HL-60/S4 (cell line): ENCODE measurements around the gene ADO.

ENCODE experiments used
- in situ Hi-C: fragments of 300-500 bp; cut with MboI; formaldehyde crosslinking; loops from 2 replicates; pipeline ENCODE4 v1.14.3; 2022; ENCODE audit warnings: low sequenced_read_pairs

The ADO gene

DNA sequence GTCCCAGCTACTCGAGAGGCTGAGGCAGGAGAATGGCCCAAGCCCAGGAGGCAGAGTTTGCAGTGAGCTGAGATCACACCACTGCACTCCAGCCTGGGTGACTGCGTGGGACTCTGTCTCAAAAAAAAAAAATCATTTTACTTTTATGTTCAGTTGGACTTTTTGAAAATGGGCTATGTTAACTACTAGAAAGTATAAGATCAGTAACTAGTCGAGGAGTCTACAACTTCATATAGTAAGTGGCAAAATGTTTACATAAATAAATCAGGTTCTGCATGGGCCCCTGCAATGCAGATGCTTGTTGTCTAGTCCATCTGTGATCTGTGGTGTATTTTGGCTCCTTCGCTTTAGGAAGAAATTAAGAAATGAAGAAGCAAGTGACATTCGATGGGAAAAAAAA lies 12.3 kb upstream of the ADO start:
- in situ Hi-C loops = no loop called here

DNA sequence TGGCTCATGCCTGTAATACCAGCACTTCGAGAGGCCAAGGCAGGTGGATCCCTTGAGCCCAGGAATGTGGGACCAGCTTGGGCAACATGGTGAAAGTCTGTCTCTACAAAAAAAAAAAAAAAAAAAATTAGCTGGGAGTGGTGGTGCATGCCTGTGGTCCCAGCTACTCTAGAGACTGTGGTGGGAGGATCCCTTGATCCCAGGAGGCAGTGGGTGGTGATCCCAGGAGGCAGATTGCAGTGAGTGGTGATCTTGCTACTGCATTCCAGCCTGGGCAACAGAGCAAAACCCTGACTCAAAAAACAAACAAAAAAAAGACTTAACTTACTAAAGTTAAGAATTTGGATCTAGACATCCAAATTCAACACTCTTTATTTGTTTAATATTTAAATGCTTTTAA lies 10.2 kb upstream of the ADO start:
- in situ Hi-C loops = no loop called here

DNA sequence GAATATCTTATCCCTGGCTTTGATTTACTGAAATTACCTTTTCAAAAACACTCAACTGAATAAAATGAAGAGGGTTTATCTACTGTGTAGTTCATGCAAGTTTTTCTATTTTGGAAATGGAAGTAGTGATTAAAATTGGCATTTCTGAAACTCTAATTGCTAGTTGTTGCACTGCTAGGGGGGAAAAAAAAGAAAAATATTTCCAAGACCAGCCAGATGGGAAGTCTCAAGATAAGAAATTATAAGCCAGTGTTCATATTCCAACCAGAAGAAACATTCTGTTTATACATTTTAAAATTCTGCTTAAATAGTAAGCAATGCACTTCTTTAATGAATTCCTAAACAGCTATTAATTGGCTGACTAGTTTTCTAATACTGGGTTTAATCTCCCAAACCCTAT lies 9.4 kb upstream of the ADO start:
- in situ Hi-C loops = no loop called here

DNA sequence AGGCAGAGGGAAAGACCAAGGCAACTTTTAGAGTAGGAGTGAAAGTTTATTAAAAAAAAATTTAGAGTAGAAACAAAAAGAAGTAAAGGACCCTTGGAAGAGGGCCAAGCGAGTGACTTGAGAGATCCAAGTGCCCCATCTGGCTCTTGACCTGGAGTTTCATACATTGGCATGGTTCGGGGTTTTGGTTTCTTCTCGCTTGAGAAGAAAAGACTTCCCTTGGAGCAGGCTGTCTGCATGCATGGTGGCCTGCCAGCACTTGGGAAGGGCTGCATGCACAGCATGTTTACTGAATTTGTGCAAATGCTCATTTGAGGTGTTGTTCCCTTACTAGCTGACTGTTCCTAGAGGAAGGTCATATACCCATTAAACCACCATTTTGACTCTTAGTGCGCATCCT lies 8.8 kb upstream of the ADO start:
- in situ Hi-C loops = no loop called here

DNA sequence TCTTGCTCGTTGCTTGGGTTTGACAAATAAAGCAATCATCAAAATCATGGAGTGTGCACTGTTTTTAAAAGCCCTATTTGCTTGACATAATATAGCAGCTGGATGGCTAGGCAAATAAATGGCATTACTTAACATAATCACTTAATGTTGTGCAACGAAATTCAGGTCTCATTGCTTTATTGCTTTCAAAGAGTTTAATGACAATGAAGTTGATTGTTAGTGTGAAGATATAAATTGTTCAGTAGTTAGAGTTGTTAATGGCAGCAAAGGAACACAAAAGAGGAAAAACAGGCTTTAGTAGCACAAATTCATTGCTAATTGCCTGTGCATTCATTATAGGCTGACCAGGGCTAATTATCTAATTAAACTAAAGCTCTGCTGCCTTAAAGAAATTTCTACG lies 7.6 kb upstream of the ADO start:
- in situ Hi-C loops = no loop called here

DNA sequence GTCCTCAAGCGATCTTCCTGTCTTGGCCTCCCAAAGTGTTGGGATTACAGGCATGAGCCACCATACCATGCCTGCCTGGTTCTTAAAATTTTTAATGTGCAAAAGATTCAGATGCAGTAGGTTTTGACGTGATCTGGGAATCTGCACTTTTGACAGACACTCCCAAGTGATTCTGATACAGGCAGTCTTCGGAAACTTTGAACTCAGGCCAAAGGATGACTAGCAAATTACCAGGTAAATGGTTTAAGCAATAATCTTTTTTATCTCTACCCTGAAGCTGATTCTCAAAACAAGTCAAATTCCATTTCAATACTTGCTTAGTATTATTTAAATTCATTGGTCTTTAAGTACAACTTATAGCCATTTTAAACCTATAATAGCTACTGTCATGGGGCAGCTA lies 2.6 kb upstream of the ADO start:
- in situ Hi-C loops = no loop called here

DNA sequence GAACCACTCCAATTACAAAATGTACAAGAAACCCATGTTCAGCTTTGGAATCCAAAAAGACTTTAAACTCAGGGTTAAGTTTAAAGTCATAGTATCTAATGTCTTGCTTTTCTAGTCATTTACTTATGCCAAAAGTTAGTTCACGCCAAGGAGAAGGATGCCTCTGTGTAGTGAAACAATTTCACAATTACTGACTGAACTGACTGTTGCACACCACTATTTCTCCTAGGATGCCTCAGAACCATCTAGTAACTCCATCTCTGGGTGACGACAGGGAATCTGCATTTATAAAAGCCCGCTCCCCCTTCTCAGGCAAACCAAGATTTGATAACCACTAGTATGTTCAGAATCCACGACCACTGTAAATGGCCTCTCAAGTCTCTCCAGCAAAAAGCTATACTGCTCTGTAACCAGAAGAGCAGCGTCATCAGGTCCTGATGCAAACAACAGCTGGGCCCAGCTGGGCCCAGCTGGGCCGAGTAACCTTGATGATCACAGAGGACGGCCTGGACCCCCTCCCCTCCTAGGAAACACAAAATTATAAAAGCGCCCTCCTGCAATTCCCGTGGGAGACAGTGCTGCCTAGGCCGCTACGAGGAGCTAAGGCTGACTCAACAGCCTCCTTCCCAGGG lies 680 bp upstream of the ADO start:
- in situ Hi-C loops = no loop called here

DNA sequence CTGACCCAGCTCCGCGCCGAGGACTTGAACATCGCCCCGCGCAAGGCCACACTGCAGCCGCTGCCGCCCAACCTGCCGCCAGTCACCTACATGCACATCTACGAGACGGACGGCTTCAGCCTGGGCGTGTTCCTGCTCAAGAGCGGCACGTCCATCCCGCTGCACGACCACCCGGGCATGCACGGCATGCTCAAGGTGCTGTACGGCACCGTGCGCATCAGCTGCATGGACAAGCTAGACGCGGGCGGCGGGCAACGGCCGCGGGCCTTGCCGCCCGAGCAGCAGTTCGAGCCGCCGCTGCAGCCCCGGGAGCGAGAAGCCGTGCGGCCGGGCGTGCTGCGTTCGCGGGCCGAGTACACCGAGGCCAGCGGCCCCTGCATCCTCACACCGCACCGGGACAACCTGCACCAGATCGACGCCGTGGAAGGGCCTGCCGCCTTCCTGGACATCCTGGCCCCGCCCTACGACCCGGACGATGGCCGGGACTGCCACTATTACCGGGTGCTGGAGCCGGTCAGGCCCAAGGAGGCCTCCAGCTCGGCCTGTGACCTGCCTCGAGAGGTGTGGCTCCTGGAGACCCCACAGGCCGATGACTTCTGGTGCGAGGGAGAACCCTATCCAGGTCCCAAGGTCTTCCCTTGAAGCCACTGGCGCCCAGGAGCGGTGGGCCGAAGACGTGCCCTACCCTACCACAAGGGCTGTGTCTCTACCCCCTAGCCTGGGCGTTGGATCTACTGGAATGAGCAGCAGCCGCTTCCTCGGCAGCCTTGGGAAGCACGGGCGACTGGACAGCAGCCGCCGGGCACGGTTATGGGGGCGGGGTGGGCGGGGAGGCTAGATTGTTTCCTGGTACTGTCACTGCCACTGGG lies 945 bp downstream of the ADO start:
- in situ Hi-C loops = no loop called here

DNA sequence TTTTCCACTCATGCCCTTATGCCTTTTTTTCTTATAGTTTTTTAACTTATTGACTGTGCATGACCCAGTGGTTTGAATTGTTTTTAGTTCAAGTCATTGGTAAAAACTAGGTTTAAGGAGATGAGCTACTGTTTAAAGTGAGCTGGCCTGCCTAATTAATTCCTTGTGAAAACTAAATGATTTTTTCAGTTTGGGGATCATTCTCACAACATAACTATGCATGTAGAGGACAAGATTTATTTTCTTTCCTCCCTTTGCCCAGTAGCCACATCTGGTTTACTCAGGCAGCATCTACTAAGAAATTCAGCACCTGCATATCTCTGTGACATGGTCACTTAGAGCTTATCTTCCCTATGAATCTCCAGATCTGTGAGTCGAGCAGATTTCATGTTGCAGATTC lies 1.7 kb downstream of the ADO start:
- in situ Hi-C loops = no loop called here

DNA sequence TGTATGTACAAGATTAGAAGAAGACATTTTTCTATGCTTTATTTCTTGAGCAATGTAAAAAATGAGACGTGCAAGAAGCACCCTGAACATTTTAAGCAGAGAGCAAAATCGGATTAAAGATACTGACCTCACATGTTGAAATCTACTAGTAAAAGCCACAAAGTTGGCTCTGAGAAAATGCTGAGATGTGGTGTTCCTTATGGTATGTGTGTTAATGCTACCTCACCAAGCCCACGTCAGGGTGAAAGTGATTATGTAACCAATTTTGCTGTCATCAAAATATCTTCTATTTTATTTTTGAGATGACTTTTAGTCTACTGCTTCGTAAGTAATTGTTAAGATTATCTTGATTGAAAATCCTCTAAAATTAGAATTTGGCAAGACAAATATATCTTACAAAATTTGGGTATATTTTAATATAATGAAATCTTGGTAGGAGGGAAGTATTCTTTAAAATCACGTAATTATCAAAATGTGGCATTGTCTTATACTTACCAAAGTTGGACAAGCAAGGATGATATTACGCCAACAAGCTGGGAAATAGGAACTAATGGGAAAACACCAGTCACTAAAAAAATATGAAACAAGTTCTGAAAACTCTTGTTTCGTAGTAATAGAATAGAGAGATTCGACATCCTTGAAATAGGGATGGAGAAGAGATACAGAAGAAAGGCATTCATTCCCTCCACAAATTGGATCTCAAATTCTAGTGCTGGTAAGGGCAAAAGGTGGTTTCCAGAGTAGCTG lies 5.8 kb downstream of the ADO start:
- in situ Hi-C loops = loop anchor here (10.0 kb wide), 1 partner anchor 196 kb away; no protein-coding TSS in a partner anchor

DNA sequence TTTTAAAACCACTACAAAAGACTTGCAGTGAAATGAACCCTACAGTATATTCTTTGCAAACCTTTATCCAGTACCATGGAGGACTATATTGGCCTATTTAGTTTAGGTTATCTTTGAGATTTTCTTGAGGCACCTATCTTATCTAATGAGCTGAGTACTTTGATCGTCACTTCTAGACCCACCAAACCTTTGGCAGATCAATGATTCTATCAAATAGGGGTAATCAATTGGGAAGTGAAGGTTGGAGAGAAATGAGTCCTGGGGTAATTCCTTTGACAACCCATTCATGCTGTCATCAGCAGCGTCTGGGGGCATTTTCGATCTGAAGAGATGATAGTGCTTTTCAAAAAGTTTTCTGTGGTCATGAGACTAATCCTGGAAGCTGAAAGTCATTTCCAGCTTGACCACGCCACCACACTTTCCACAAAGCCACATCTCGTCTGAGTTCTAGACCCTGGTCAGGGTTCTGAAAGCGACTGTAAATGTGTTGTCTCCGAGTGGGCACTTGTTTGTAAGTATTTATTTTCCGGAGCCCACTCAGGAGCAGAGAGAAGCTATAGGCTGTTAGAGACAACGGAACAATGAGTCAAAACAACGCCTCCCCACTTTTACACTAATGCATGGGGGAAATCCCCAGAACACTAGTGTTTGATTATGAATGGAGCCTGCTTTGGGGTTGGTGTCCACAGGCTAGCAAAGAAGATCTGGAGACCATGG lies 6.8 kb downstream of the ADO start:
- in situ Hi-C loops = loop anchor here (10.0 kb wide), 1 partner anchor 197 kb away; no protein-coding TSS in a partner anchor

DNA sequence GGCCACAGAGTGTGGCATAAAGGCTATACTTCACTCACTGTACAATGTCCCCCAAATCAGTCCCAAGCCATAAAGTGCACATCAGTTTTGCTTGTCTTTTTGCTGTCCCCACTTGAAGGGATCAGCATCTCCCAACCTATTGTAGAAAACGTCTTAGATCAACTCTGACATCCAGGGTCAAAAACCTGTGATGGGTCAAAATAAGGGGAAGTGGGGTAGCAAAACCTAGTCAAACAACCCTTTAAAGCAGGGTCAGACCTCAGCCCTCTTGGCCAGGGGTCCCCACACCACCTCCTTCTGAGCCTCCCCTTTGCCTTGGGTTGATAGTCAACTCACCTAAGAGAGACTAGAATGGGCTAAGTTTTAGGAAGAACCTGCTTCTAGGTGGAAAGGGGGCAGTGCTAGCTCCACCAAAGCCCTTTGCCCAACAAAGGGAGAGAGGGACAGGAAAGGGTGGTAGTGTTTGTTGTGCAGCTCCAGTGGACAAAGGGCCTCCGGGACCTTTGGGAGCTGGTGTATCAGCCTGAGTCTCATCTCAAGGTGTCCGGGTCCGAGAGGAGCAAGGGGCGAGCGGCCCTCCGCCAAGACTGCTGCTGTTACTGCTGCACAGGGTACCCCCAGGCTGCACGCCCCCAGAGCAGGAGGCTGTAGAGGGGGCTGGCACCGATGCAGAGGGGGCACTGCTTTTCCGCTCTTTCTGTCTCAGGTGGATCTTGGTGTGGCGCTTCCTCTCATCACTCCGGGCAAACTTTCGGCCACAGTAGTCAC lies 8.3 kb downstream of the ADO start:
- in situ Hi-C loops = loop anchor here (10.0 kb wide), 1 partner anchor 198 kb away; no protein-coding TSS in a partner anchor

DNA sequence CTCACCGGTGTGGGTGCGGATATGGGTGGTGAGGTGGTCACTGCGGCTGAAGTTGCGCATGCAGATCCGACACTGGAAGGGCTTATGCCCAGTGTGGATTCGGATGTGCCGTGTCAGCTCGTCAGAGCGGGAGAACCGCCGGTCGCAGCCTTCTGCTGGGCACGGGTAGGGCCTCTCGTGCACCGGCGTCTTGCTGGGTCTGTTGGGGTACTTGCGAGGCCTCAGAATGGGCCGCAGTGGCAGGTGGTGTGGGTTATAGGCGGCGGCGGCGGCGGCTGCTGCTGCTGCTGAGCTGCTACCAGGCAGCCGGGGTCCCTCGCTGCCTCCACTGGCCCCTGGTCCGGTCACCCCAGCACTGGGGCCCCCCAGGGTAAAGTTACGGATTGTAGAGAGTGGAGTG lies 8.9 kb downstream of the ADO start:
- in situ Hi-C loops = loop anchor here (10.0 kb wide), 1 partner anchor 199 kb away; no protein-coding TSS in a partner anchor

DNA sequence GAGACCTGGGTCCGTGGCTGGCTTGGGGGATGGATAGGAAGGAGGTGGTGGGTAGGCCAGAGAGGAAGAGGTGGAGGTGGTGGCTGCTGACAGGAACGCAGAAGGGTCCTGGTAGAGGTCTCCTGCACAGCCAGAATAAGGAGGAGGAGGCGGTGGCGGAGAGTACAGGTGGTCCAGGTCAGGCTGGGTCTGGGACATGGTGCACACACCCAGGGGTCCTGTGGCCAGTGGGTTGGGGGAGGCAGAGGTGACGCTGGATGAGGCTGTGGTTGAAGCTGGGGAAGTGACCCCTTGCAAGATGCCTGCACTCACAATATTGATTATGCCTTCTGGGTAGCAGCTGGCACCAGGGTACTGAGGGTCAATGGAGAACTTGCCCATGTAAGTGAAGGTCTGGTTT lies 9.5 kb downstream of the ADO start:
- in situ Hi-C loops = loop anchor here (10.0 kb wide), 1 partner anchor 199 kb away; no protein-coding TSS in a partner anchor

DNA sequence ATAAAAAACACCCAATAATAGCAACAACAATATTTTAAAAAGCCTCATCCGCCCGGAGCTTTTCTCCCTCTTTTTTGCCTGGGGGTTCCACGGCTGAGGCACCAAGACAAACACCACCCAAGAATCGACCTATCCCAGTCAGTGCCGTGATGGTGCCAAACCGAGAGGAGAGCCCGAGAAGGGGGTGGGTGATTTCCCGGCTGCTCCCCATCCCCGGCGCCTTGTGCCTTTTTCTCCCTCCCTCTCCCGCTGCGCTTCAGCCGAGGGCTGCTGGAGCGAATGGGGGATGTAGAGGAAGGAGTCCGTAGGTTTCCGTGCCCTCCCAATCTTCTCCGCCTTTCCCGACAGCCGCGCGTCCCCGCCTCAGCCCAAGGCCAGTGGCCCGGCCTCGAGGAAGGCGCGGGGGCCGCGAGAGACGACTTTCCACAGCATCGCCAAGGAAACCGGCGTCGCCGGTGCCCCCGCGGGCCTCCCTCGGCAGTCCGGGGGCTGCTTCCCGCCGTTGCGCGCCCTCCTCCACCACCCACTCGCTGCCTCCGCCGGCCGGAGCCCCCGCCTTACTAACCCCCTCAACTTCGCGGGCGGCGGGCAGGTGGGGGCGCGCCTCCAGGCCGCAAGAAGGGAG lies 10.3 kb downstream of the ADO start:
- in situ Hi-C loops = loop anchor here (10.0 kb wide), 1 partner anchor 200 kb away; no protein-coding TSS in a partner anchor

DNA sequence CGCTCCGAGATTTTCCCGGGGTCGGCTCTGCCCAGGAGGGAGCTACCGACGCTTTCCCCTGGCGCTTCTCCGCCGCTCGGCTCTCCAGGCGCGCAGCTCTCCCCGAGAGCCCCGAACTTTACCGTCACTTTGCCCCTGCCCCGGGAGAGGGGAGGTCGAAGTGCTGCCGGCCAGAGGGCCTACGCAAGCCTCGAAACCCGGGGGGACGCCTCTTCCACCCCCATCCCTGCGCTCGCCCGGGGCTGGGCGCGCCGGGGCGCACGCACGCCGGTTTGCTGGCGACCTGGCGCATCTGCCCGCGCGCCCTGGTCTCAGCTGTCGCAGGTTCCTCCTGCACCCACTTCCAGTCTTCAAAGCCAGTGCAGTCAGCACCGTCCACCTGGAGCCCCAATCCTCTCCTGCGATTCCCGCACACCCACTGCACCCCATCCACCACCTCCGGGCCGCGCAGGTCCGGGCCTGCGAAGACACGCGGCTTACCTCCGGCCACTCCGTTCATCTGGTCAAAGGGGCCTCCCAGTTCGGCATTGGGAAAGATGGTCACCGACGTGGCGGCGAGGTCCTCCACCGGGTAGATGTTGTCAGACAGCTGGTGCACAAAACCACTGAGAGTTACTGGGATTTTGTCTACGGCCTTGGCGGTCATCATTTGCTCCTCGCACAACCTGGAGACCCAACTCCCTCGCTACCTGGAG lies 11.0 kb downstream of the ADO start:
- in situ Hi-C loops = loop anchor here (10.0 kb wide), 1 partner anchor 201 kb away; no protein-coding TSS in a partner anchor

DNA sequence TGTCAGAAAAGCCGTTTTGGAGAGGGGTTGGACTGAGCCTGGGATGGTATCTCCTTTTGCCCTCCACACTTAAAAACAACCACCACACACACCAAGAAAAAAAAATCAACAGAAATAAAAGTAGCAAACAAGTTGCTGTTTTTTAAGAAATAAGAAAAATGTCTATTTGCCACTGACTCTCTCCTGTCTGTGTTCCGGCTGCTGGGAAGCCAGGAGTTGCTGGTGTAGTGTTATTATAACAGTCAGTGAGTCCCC lies 11.5 kb downstream of the ADO start:
- in situ Hi-C loops = loop anchor here (10.0 kb wide), 1 partner anchor 201 kb away; no protein-coding TSS in a partner anchor

DNA sequence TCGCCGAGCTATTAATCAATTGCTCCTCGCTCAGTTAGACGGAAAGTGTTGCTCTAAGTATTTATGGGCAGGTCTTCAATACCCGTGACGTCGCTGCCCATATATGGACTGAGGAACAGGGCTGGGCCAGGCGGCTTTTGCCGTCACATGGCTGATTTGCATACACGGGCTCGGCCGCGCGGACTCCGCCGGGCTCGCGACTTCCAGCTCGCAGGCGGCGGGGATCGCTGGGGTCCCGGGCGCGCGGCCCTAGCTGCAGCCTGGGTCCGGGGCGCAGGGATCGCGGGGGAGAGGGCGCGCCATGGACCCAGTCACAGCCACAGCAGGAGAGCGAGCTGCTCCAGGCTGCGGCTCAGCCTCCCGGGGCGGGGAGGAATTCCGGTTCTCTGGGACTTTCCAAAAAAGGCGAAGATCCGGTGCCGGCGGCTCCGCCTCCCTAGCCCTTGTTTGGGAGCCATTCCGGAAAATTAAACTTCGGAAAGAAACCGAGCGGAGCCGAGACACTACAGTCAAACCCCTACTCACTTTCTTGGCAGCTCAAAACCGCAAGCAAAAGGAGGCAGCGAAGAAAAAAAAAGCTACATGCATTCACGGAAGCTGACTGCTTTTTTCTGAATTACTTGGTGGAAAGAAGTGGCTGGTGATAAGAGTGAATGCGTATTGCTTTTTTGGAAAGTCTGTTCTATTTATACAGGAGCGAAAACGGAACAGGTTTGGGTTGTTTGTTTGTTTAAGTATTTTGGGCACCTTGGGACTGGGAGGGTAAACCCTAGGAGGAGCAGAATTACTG lies 12.0 kb downstream of the ADO start, which contains the start of gene EGR2:
EGR2 (minus strand) TSS at position 36 of the 790 bp plus-strand sequence. CDS start 337 bp downstream, outside the sequence.
- in situ Hi-C loops = loop anchor here (10.0 kb wide), 1 partner anchor 202 kb away; no protein-coding TSS in a partner anchor
